PFSK-1 (cell line): ENCODE measurements around the gene ARHGAP21.

Source experiments
- FOXP2 ChIP-seq: optimal IDR thresholded peaks from 2 replicates; pipeline ENCODE3; 2011; ENCODE audit warnings: borderline replicate concordance, control low read depth, inconsistent platforms; ENCODE audit not compliant: insufficient read depth; ENCODE audit errors: extremely low read length, extremely low read depth
- POLR2AphosphoS5 ChIP-seq: IDR thresholded peaks from 2 replicates; pipeline ENCODE4 v1.6.1; 2012; ENCODE audit warnings: low read depth, mild to moderate bottlenecking, control low read depth, low read length, moderate library complexity
- TAF1 ChIP-seq: IDR thresholded peaks from 2 replicates; pipeline ENCODE4 v1.6.1; 2012; ENCODE audit warnings: low read length, control low read depth, borderline replicate concordance; ENCODE audit not compliant: insufficient read depth
- TF ChIP-seq, protein P1 (sequence below), 2 experiments: IDR thresholded peaks; 2 replicates each; pipeline versions ENCODE4 v1.6.1 to v1.8.0; 2011 to 2012; ENCODE audit warnings: low read depth in 2 of 2, low read length in 2 of 2, control low read depth in 1 of 2, inconsistent platforms in 1 of 2, mild to moderate bottlenecking in 1 of 2, moderate library complexity in 1 of 2; ENCODE audit not compliant: insufficient read depth in 1 of 2

GRCh38 chr10:24661376-24661775 lies 62.3 kb downstream of the ARHGAP21 start:
- TF ChIP-seq POLR2AphosphoS5 (no peak), TAF1 (no peak), FOXP2 (no peak)
- TF ChIP-seq, protein P1, sequence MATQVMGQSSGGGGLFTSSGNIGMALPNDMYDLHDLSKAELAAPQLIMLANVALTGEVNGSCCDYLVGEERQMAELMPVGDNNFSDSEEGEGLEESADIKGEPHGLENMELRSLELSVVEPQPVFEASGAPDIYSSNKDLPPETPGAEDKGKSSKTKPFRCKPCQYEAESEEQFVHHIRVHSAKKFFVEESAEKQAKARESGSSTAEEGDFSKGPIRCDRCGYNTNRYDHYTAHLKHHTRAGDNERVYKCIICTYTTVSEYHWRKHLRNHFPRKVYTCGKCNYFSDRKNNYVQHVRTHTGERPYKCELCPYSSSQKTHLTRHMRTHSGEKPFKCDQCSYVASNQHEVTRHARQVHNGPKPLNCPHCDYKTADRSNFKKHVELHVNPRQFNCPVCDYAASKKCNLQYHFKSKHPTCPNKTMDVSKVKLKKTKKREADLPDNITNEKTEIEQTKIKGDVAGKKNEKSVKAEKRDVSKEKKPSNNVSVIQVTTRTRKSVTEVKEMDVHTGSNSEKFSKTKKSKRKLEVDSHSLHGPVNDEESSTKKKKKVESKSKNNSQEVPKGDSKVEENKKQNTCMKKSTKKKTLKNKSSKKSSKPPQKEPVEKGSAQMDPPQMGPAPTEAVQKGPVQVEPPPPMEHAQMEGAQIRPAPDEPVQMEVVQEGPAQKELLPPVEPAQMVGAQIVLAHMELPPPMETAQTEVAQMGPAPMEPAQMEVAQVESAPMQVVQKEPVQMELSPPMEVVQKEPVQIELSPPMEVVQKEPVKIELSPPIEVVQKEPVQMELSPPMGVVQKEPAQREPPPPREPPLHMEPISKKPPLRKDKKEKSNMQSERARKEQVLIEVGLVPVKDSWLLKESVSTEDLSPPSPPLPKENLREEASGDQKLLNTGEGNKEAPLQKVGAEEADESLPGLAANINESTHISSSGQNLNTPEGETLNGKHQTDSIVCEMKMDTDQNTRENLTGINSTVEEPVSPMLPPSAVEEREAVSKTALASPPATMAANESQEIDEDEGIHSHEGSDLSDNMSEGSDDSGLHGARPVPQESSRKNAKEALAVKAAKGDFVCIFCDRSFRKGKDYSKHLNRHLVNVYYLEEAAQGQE (IDR thresholded peaks at IDR 0.05; ENCODE audit: insufficient read depth in 1 of 2, low read depth in 2 of 2, low read length in 2 of 2), result no peak
